ENCODE data around the gene SPACA5.

DNA sequence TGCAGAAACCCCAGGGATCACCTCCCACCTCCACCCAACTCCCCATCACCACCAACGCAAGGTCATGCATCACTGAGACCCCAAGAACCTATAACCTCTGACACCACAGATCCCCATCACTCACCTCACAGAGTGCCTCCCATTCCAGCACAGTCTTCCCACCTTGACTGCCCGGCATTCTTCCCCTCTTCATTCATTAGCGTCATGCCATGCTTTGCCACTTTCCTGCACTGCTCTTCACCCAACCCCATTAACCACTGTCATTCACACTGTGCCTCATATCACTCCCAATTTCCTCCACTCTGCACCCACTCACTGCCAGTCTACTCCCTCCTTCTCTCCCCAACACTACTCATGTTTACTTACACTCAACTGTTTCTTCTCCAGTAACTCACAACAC is 33.6 kb upstream of the SPACA5 start:
- TF ChIP-seq, protein P1, sequence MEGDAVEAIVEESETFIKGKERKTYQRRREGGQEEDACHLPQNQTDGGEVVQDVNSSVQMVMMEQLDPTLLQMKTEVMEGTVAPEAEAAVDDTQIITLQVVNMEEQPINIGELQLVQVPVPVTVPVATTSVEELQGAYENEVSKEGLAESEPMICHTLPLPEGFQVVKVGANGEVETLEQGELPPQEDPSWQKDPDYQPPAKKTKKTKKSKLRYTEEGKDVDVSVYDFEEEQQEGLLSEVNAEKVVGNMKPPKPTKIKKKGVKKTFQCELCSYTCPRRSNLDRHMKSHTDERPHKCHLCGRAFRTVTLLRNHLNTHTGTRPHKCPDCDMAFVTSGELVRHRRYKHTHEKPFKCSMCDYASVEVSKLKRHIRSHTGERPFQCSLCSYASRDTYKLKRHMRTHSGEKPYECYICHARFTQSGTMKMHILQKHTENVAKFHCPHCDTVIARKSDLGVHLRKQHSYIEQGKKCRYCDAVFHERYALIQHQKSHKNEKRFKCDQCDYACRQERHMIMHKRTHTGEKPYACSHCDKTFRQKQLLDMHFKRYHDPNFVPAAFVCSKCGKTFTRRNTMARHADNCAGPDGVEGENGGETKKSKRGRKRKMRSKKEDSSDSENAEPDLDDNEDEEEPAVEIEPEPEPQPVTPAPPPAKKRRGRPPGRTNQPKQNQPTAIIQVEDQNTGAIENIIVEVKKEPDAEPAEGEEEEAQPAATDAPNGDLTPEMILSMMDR (IDR thresholded peaks at IDR 0.05) = no peak
- TF ChIP-seq POLR2AphosphoS5 (IDR thresholded peaks at IDR 0.05) (no peak), EP300 (IDR thresholded peaks at IDR 0.05) (no peak)
